Measurements from ENCODE around the gene CRAMP1.
"Not testable (repeated sequence)": the region's sequence is repeated elsewhere in the genome, so short reads cannot be mapped to it uniquely, and the experiment has no call there.

The CRAMP1 gene

GRCh38 chr16:1584926-1585484 lies 27.2 kb upstream of the CRAMP1 start:
- no peaks in the 10 kb centered on the region for H3K9me3 Mint-ChIP-seq
- H3K4me3 Mint-ChIP-seq = no peak overlapping the region
- DNase-seq (no peak), ATAC-seq (no peak)
- H3K27me3 Mint-ChIP-seq = no peaks in the 10 kb centered on the region
- H3K27ac Mint-ChIP-seq = no peak overlapping the region
- no peaks in the 10 kb centered on the region for H3K4me1 Mint-ChIP-seq
- no peaks in the 10 kb centered on the region for H3K36me3 Mint-ChIP-seq (ENCODE audit: low read depth)

- Mint-ChIP-seq H3K27me3 (no peaks in the 10 kb centered on the region), H3K36me3 (ENCODE audit: low read depth) (no peaks in the 10 kb centered on the region), H3K9me3 (no peaks in the 10 kb centered on the region), H3K4me3 (no peak overlapping the region), H3K27ac (no peak overlapping the region), H3K4me1 (no peaks in the 10 kb centered on the region)
- ATAC-seq (no peak), DNase-seq (no peak)
These were observed 21.8 kb upstream of the CRAMP1 start for GRCh38 chr16:1590366-1590765.

GRCh38 chr16:1590930-1591705 lies 21.0 kb upstream of the CRAMP1 start:
- no peak overlapping the region for H3K4me3 Mint-ChIP-seq
- H3K27me3 Mint-ChIP-seq = no peaks in the 10 kb centered on the region
- no peaks in the 10 kb centered on the region for H3K36me3 Mint-ChIP-seq (ENCODE audit: low read depth)
- H3K4me1 Mint-ChIP-seq = no peaks in the 10 kb centered on the region
- ATAC-seq = no peak
- no peaks in the 10 kb centered on the region for H3K9me3 Mint-ChIP-seq
- no peak for DNase-seq
- no peak overlapping the region for H3K27ac Mint-ChIP-seq

GRCh38 chr16:1592446-1592845 lies 19.7 kb upstream of the CRAMP1 start:
- no peak overlapping the region for H3K4me3 Mint-ChIP-seq

GRCh38 chr16:1595511-1595910 lies 16.6 kb upstream of the CRAMP1 start:
- not testable (repeated sequence) for H3K27ac Mint-ChIP-seq; H3K36me3 Mint-ChIP-seq (ENCODE audit: low read depth); H3K9me3 Mint-ChIP-seq; H3K4me3 Mint-ChIP-seq; ATAC-seq; H3K27me3 Mint-ChIP-seq; H3K4me1 Mint-ChIP-seq; DNase-seq

More at GRCh38 chr16:1592446-1592845, 19.7 kb upstream of the CRAMP1 start:
- Mint-ChIP-seq H3K36me3 (ENCODE audit: low read depth) (no peaks in the 10 kb centered on the region), H3K4me1 (no peaks in the 10 kb centered on the region), H3K9me3 (no peaks in the 10 kb centered on the region), H3K27ac (no peak overlapping the region), H3K27me3 (no peaks in the 10 kb centered on the region)
- DNase-seq = no peak
- no peak for ATAC-seq

- ATAC-seq (no peak), DNase-seq (no peak)
- Mint-ChIP-seq H3K4me3 (no peak overlapping the region), H3K27me3 (no peaks in the 10 kb centered on the region), H3K4me1 (no peaks in the 10 kb centered on the region), H3K36me3 (ENCODE audit: low read depth) (peaks cover 5% of the 10 kb centered on the region), H3K9me3 (no peaks in the 10 kb centered on the region), H3K27ac (no peak overlapping the region)
These were observed 15.6 kb upstream of the CRAMP1 start for GRCh38 chr16:1596516-1596915.

- H3K4me3 Mint-ChIP-seq = no peak overlapping the region
- H3K27me3 Mint-ChIP-seq = no peaks in the 10 kb centered on the region
- ATAC-seq (no peak), DNase-seq (no peak)
- peaks cover 5% of the 10 kb centered on the region for H3K36me3 Mint-ChIP-seq (ENCODE audit: low read depth)
- H3K27ac Mint-ChIP-seq = no peak overlapping the region
- H3K4me1 Mint-ChIP-seq = no peaks in the 10 kb centered on the region
- no peaks in the 10 kb centered on the region for H3K9me3 Mint-ChIP-seq
These were observed 15.0 kb upstream of the CRAMP1 start for GRCh38 chr16:1597154-1597553.

- no peak for DNase-seq
- no peaks in the 10 kb centered on the region for H3K9me3 Mint-ChIP-seq
These were observed 11.1 kb upstream of the CRAMP1 start for GRCh38 chr16:1601031-1601430.

GRCh38 chr16:1601489-1601888 lies 10.7 kb upstream of the CRAMP1 start:
- DNase-seq = no peak
- Mint-ChIP-seq H3K27ac (no peak overlapping the region), H3K4me1 (no peaks in the 10 kb centered on the region), H3K36me3 (ENCODE audit: low read depth) (peaks cover 5% of the 10 kb centered on the region), H3K4me3 (no peak overlapping the region), H3K27me3 (no peaks in the 10 kb centered on the region), H3K9me3 (no peaks in the 10 kb centered on the region)
- no peak for ATAC-seq

More at GRCh38 chr16:1601031-1601430, 11.1 kb upstream of the CRAMP1 start:
- Mint-ChIP-seq H3K4me1 (no peaks in the 10 kb centered on the region), H3K36me3 (ENCODE audit: low read depth) (peaks cover 5% of the 10 kb centered on the region), H3K27me3 (no peaks in the 10 kb centered on the region), H3K4me3 (no peak overlapping the region), H3K27ac (no peak overlapping the region)
- no peak for ATAC-seq

- no peaks in the 10 kb centered on the region for H3K9me3 Mint-ChIP-seq
- no peak overlapping the region for H3K4me3 Mint-ChIP-seq
- ATAC-seq (no peak), DNase-seq (no peak)
- H3K27ac Mint-ChIP-seq = no peak overlapping the region
- H3K27me3 Mint-ChIP-seq = no peaks in the 10 kb centered on the region
- no peaks in the 10 kb centered on the region for H3K4me1 Mint-ChIP-seq
- peaks cover 5% of the 10 kb centered on the region for H3K36me3 Mint-ChIP-seq (ENCODE audit: low read depth)
These were observed 9.9 kb upstream of the CRAMP1 start for GRCh38 chr16:1602285-1602684.

- Mint-ChIP-seq H3K27me3 (peaks cover 2% of the 10 kb centered on the region), H3K4me3 (no peak overlapping the region), H3K36me3 (ENCODE audit: low read depth) (peaks cover 1% of the 10 kb centered on the region), H3K27ac (no peak overlapping the region), H3K9me3 (peaks cover 1% of the 10 kb centered on the region), H3K4me1 (peaks cover 16% of the 10 kb centered on the region)
- DNase-seq = no peak
- ATAC-seq = no peak
These were observed 5.4 kb upstream of the CRAMP1 start for GRCh38 chr16:1606774-1607173.

GRCh38 chr16:1607971-1608370 lies 4.2 kb upstream of the CRAMP1 start:
- no peak for DNase-seq
- no peak overlapping the region for H3K4me3 Mint-ChIP-seq

GRCh38 chr16:1610071-1610898 lies 1.9 kb upstream of the CRAMP1 start:
- peak; percentile 92 for DNase-seq
- Mint-ChIP-seq H3K27me3 (peaks cover 5% of the 10 kb centered on the region), H3K36me3 (ENCODE audit: low read depth) (peaks cover 10% of the 10 kb centered on the region), H3K4me3 (peak overlapping the region; percentile 94), H3K27ac (peak overlapping the region; percentile 100), H3K4me1 (peaks cover 34% of the 10 kb centered on the region), H3K9me3 (peaks cover 3% of the 10 kb centered on the region)
- peak; percentile 37 for ATAC-seq

More at GRCh38 chr16:1607971-1608370, 4.2 kb upstream of the CRAMP1 start:
- Mint-ChIP-seq H3K9me3 (peaks cover 3% of the 10 kb centered on the region), H3K27me3 (peaks cover 2% of the 10 kb centered on the region), H3K4me1 (peaks cover 22% of the 10 kb centered on the region), H3K36me3 (ENCODE audit: low read depth) (peaks cover 3% of the 10 kb centered on the region), H3K27ac (no peak overlapping the region)
- no peak for ATAC-seq

GRCh38 chr16:1610899-1611632 lies 1.1 kb upstream of the CRAMP1 start:
- no peak for ATAC-seq
- peaks cover 16% of the 10 kb centered on the region for H3K36me3 Mint-ChIP-seq (ENCODE audit: low read depth)
- peaks cover 10% of the 10 kb centered on the region for H3K27me3 Mint-ChIP-seq
- H3K4me3 Mint-ChIP-seq = peak overlapping the region; percentile 94
- H3K4me1 Mint-ChIP-seq = peaks cover 39% of the 10 kb centered on the region
- DNase-seq = no peak
- peaks cover 3% of the 10 kb centered on the region for H3K9me3 Mint-ChIP-seq
- H3K27ac Mint-ChIP-seq = peak overlapping the region; percentile 100
